ENCODE results near the gene EPHA4. TPM values are rescaled to one million over a fixed set of nuclear protein-coding genes. Genes with fewer than 3 reads are reported as not detected.
A peak's percentile ranks its signal among the peaks of the same experiment; 100 is the strongest.

The EPHA4 gene
- total RNA-seq, 2 donors from 2014 or later, result 8.0 to 13.8 TPM

DNA sequence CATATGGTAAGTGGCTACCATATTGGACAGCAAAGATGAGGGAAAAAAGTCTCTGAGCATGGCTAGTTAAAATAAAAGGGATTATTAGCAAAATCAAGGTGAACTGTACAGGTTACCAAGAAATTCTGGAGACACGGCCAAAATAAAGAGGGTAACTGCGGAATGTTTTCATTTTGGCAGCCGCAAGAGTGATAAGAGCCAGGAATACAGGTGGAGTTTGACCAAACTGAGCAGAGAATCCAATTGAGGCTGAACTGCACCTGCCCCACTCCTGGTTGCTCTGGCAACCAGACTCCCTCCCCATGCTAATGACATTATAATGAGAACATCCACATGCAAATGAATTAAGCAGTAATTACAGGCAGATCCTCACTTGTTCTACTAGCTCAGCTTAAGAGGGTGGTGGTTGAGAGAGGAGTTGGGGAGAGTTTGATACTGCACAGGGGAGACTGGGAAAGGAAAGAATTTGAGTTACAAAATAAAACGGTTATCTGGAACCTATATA, 18.8 kb upstream of the EPHA4 start:
- H3K9me3 Mint-ChIP-seq, result no peaks in the 10 kb centered on the region
- H3K27me3 Mint-ChIP-seq, result peaks cover 28% of the 10 kb centered on the region

DNA sequence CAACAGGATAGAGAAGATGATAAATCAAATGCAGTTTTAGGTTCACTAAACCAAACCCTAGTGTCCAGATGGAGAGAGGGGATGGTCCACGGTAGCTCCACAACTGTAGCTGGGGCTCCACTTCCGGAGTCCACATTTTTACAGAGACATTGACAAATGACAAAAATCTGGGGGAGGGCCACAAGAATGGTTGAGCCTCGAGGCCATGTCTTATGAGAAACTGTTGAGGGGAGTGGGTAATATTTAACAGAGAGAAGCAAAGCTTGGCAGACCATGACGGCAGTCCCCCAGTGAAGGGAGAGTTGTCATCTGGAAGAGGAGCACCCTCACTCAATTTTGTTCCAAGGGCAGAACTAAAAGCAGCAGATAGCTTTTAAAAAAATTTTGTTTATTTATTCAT, 17.6 kb upstream of the EPHA4 start:
- no peaks in the 10 kb centered on the region for H3K4me1 Mint-ChIP-seq
- H3K36me3 Mint-ChIP-seq (ENCODE audit: low read depth), result no peaks in the 10 kb centered on the region
- no peak overlapping the region for H3K4me3 Mint-ChIP-seq
- ATAC-seq (replicated peaks), result no peak
- no peak overlapping the region for H3K27ac Mint-ChIP-seq
- no peaks in the 10 kb centered on the region for H3K9me3 Mint-ChIP-seq
- H3K27me3 Mint-ChIP-seq, result peaks cover 33% of the 10 kb centered on the region

More for the DNA sequence above, 18.8 kb upstream of the EPHA4 start:
- no peak for ATAC-seq (replicated peaks)
- H3K27ac Mint-ChIP-seq, result no peak overlapping the region
- H3K4me1 Mint-ChIP-seq, result no peaks in the 10 kb centered on the region
- no peaks in the 10 kb centered on the region for H3K36me3 Mint-ChIP-seq (ENCODE audit: low read depth)
- no peak overlapping the region for H3K4me3 Mint-ChIP-seq

DNA sequence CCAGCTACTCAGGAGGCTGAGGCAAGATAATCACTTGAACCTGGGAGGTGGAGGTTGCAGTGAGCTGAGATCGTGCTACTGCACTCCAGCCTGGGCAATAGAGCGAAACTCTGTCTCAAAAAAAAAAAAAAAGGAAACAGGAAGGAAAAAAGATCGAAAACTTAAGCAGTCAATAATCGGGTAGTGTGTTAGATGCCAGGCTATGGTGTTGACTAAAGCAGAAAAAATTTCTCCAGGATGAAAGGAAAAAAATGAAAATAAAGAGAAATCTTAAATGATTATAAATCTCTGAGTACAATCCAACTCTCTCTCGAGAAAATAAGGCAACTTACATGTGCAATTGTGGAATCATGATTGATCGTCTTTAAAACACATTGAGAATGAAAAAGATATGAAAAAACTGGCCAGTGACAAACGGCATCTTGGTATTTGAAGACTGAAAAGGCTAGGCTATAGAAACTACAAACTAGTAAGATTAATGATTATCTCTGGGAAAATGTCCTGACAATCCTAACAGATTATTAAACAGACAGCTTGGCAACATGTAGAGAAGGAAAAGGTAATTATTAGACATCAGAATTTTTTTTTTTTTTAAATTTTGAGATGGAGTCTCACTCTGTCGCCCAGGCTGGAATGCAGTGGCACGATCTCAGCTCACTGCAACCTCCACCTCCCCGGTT, 16.3 kb upstream of the EPHA4 start:
- Mint-ChIP-seq H3K27me3 (peaks cover 34% of the 10 kb centered on the region), H3K4me3 (no peak overlapping the region), H3K36me3 (ENCODE audit: low read depth) (no peaks in the 10 kb centered on the region), H3K9me3 (no peaks in the 10 kb centered on the region), H3K27ac (no peak overlapping the region), H3K4me1 (no peaks in the 10 kb centered on the region)
- ATAC-seq (replicated peaks), result no peak

DNA sequence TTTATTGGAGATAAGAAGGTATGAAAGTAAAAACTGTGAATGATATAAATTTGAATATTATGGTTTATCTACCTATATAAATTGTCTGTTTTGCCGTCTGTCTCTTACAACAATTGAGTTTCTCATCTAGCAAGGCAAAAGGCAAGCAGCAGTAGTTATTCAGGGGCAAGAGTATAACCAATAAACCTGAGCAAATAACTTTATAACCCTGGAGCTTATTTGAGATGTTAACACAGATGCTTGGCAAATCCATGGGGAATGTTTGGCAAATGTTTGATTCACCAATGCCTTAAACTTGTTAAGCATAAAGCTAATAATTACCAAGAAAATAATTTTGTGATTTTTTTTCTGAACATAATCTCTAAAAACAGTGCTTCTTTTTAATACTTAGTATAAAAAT, 9.9 kb upstream of the EPHA4 start:
- H3K4me3 Mint-ChIP-seq, result no peak overlapping the region
- no peak overlapping the region for H3K27ac Mint-ChIP-seq
- no peaks in the 10 kb centered on the region for H3K4me1 Mint-ChIP-seq
- no peaks in the 10 kb centered on the region for H3K9me3 Mint-ChIP-seq
- H3K27me3 Mint-ChIP-seq, result peaks cover 45% of the 10 kb centered on the region
- ATAC-seq (replicated peaks), result no peak
- no peaks in the 10 kb centered on the region for H3K36me3 Mint-ChIP-seq (ENCODE audit: low read depth)

DNA sequence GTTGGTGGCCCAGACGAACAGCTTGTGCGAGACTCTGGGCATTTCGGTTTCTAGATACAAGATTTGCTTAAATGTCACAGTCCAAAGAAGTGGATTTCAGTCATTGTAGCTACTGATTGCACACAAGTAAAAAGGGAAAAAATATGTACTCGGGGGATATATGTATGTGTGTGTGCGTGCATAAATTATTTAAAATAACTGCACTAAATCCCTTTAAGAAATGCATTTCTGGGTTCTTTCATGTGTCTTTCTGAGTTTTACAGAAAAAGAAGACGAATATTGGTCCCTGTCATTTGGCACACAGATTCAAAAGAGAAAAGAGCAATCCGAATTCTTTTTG, 2.1 kb upstream of the EPHA4 start:
- H3K27ac Mint-ChIP-seq, result no peak overlapping the region
- peaks cover 42% of the 10 kb centered on the region for H3K27me3 Mint-ChIP-seq
- H3K4me1 Mint-ChIP-seq, result peaks cover 22% of the 10 kb centered on the region
- H3K36me3 Mint-ChIP-seq (ENCODE audit: low read depth), result peaks cover 20% of the 10 kb centered on the region
- no peaks in the 10 kb centered on the region for H3K9me3 Mint-ChIP-seq
- H3K4me3 Mint-ChIP-seq, result peak overlapping the region; percentile 97
- ATAC-seq (replicated peaks), result no peak

DNA sequence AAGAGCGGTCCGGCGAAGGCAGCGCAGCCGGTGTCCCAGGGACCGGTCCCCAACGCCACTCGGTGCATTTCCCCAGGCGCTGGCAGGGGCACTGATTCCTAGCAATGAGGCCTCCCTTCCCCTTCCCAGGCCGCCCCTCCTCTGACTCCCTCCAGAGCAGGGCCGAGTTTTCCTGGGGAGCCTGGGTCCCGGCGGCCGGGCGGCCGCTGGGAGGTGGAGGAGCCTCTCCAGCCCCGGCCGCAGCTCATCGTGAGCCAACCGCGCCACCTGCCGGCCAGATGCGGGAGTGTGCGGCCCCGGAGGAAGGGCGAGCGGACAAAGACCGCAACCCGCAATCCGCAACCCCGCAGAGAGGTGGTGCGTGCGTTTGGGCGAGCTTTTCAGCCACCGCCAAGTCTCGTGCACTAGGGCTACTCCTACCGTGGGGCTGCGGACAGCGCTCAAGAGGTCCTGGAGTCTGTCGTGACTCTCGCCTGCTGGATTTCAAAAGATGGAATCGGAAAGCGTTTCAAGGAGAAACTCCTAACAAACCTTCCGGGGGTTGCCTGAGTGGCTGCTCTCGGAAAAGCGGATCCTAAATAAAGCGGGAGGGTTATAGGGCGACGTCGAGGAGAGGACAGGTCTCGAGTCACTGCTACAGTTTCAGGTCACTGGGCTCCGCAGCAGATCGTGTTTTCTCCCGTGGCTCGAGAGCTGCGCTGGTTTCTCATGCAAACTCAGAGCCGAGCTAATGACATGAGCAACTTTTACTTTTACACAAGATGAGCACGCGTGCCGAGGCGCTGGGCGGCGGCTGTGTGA, 1.5 kb upstream of the EPHA4 start:
- H3K36me3 Mint-ChIP-seq (ENCODE audit: low read depth), result peaks cover 25% of the 10 kb centered on the region
- peak overlapping the region; percentile 97 for H3K4me3 Mint-ChIP-seq
- peaks cover 38% of the 10 kb centered on the region for H3K27me3 Mint-ChIP-seq
- peak; percentile 59 for ATAC-seq (replicated peaks)
- H3K27ac Mint-ChIP-seq, result no peak overlapping the region
- no peaks in the 10 kb centered on the region for H3K9me3 Mint-ChIP-seq
- peaks cover 26% of the 10 kb centered on the region for H3K4me1 Mint-ChIP-seq

DNA sequence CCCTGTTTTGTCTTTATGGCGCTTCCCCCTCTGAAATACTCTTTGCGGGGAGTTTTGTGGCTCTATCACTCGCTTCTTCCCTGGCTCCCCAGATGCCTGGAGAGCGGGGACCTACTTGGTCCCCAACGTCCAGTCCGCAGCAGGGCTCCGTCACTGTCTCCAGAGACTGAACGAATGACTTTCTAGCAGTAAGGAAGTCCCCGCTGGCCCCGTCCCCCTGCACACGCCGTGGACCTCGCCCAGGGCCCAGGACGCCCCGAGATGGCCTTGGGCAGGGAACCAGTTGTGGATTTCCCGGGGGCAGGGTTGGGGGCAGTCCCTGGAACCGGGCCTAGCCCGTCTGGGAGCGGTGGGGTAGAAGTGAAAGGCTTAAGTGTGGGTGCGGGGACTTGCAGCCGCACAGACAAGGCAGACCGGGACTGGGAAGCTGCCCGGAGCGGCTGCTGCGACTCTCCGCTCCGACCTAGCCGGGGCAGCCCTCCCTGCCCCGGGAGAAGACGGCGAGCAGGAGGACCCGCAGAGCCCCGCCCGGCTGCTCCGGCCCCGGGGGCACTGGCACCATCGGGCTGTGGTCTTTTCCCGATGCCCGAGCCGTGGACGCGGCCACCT, 821 bp upstream of the EPHA4 start:
- peak overlapping the region; percentile 97 for H3K4me3 Mint-ChIP-seq
- peaks cover 34% of the 10 kb centered on the region for H3K27me3 Mint-ChIP-seq
- peak overlapping the region; percentile 57 for H3K27ac Mint-ChIP-seq
- ATAC-seq (replicated peaks), result peak; percentile 44
- H3K36me3 Mint-ChIP-seq (ENCODE audit: low read depth), result peaks cover 31% of the 10 kb centered on the region
- H3K9me3 Mint-ChIP-seq, result no peaks in the 10 kb centered on the region
- peaks cover 26% of the 10 kb centered on the region for H3K4me1 Mint-ChIP-seq

DNA sequence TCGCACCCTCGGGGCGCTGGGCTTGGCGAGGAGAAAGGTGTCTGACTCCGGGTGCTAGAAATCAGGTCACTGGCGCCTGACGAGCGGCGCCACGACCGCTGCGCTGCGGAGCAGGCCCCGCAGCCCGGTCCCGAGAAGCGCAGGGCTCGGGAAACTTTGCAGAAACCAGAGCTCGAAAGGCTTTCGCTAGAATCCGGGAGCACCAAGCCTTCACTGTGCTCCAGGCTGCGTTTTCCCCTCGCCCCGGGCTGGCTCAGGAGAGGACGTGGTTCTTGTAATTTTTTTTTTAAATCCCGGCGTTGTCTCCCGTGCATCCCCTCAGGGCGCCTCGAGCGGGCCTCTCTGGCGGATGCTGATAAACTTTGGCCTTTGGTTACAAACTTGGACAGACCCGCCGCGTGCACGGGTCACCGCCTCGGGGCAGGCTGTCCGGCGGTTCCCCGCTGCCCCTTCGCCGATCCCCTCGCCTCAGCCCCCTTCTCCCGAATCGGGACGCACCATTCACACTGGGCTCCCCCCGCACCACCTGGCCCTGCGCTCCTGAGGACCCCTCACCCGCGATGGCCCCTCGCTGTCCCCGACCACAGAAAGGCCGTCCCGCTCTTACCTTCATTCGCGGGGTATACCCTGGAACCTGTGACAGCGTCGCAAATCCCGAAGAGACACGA, 419 bp downstream of the EPHA4 start:
- H3K27me3 Mint-ChIP-seq, result peaks cover 24% of the 10 kb centered on the region
- H3K9me3 Mint-ChIP-seq, result no peaks in the 10 kb centered on the region
- H3K36me3 Mint-ChIP-seq (ENCODE audit: low read depth), result peaks cover 34% of the 10 kb centered on the region
- H3K4me1 Mint-ChIP-seq, result peaks cover 26% of the 10 kb centered on the region
- ATAC-seq (replicated peaks), result peak; percentile 11
- peak overlapping the region; percentile 97 for H3K4me3 Mint-ChIP-seq
- peak overlapping the region; percentile 83 for H3K27ac Mint-ChIP-seq

DNA sequence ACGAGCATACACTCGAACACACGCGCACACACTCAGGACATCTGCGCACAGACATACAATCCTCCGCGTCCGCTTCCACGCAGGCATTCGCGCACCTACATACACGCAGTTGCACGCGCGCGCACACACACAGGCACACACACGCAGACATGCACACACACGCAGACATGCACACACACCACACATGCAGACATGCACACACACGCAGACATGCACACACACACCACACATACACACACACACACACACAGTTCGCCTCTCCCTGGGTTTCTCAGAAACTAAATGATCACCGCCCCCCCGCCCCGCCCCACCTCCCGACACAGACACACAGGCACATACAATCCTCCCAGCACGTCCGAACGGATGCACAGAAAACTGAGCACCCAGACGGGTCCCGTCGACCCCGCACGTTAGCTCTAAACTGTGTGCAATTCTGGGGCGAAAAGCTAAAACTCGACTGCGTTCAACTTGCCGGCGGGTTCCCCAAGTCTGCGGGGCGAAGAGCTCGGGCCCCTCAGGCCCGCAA, 1.0 kb downstream of the EPHA4 start:
- peak; percentile 17 for ATAC-seq (replicated peaks)
- peaks cover 34% of the 10 kb centered on the region for H3K36me3 Mint-ChIP-seq (ENCODE audit: low read depth)
- peak overlapping the region; percentile 97 for H3K4me3 Mint-ChIP-seq
- H3K27me3 Mint-ChIP-seq, result peaks cover 20% of the 10 kb centered on the region
- H3K4me1 Mint-ChIP-seq, result peaks cover 26% of the 10 kb centered on the region
- H3K27ac Mint-ChIP-seq, result peak overlapping the region; percentile 83
- H3K9me3 Mint-ChIP-seq, result no peaks in the 10 kb centered on the region

DNA sequence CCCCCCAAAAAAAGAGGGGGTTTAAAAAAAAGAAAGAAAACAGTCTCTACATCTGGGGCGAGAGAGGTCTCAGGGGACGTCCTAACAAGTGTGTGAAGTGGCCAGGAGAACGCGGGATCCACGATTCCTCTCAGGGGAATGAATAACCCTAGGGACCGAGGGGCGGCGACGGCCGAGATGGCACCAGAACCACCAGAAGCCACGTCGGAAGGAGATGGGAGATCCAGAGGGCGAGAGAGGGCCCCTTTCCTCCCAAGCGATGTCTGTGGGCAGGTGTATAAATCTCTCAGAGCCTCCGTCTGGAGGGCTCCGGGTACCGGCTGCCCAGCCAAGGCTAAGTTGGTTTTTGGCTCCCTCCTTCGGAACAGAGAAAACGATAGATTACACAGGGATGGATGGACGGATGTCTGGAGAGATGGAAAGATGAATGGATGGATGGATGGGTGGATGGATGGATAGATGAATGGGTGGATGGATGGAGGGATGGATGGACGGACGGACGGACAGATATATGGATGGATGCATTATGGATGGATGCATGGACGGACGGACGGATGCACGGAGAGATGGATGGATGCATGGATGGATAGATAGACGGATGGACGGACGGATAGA, 1.7 kb downstream of the EPHA4 start:
- peaks cover 34% of the 10 kb centered on the region for H3K36me3 Mint-ChIP-seq (ENCODE audit: low read depth)
- H3K27ac Mint-ChIP-seq, result peak overlapping the region; percentile 83
- H3K27me3 Mint-ChIP-seq, result peaks cover 20% of the 10 kb centered on the region
- no peaks in the 10 kb centered on the region for H3K9me3 Mint-ChIP-seq
- H3K4me3 Mint-ChIP-seq, result peak overlapping the region; percentile 97
- H3K4me1 Mint-ChIP-seq, result peaks cover 26% of the 10 kb centered on the region
- ATAC-seq (replicated peaks), result no peak

DNA sequence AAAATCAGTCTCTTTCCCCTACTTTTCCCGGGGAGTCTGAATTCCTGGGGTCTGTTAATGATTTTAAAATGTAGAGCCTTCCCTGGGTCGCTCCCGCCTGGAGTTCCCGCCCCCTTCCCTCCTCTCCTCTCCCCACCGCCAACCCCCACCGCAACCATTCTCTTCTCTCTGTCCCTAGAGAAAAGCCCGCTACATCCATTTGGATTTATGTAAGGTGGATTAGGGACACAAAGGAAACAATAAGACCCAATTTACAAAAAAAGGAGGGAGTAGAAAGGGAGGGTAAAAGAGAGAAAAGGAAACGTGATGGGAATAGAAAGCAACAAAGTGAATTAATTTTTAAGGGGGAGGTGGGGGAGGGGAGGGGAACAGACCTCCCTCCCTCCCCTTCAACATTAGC, 2.2 kb downstream of the EPHA4 start:
- H3K27me3 Mint-ChIP-seq, result peaks cover 19% of the 10 kb centered on the region
- ATAC-seq (replicated peaks), result no peak
- peak overlapping the region; percentile 83 for H3K27ac Mint-ChIP-seq
- H3K4me1 Mint-ChIP-seq, result peaks cover 26% of the 10 kb centered on the region
- H3K36me3 Mint-ChIP-seq (ENCODE audit: low read depth), result peaks cover 34% of the 10 kb centered on the region
- peak overlapping the region; percentile 97 for H3K4me3 Mint-ChIP-seq
- H3K9me3 Mint-ChIP-seq, result no peaks in the 10 kb centered on the region

DNA sequence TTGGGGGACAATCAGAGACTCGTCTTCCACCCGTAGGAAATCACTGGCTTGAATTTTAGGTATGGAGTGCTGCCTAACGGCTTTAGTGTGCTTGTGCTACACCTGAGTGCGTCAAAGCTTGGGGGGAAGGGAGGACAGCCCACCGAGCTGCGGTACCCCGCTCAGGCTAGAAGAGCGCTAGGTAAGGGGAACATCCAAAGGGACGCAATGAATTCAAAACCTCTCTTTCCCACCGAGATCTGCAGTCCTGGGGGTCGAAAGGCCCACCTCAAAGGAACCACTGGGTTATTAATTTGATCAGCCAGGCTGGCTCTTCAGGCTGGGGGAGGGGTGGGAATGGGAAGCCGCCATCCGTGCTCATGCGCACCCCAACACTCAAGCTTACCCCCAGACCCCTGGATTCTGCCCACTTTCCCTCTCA, 2.7 kb downstream of the EPHA4 start:
- peaks cover 34% of the 10 kb centered on the region for H3K36me3 Mint-ChIP-seq (ENCODE audit: low read depth)
- no peaks in the 10 kb centered on the region for H3K9me3 Mint-ChIP-seq
- peak overlapping the region; percentile 97 for H3K4me3 Mint-ChIP-seq
- peaks cover 15% of the 10 kb centered on the region for H3K27me3 Mint-ChIP-seq
- ATAC-seq (replicated peaks), result no peak
- H3K27ac Mint-ChIP-seq, result no peak overlapping the region
- H3K4me1 Mint-ChIP-seq, result peaks cover 26% of the 10 kb centered on the region

DNA sequence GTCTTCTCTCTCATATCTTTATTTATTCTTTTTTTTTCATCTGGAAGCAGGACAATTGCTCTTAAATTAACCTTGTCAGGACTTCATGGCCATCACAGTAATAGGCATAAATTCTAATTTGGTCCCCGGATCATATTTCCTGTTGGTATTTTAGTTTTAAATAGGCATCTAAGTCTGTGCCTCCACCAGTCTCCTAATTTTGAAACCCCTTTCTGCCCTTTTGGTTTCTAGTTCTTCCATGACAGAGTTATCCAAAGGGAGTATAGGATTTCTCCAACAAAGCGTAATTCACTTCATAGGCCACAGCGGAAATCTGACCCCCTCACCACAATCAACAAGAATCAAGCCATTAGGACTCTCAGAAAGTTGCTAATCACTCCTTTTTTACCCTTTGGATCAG, 3.8 kb downstream of the EPHA4 start:
- Mint-ChIP-seq H3K27ac (no peak overlapping the region), H3K9me3 (no peaks in the 10 kb centered on the region), H3K36me3 (ENCODE audit: low read depth) (peaks cover 34% of the 10 kb centered on the region), H3K4me1 (peaks cover 16% of the 10 kb centered on the region), H3K27me3 (peaks cover 6% of the 10 kb centered on the region), H3K4me3 (peak overlapping the region; percentile 97)
- no peak for ATAC-seq (replicated peaks)

DNA sequence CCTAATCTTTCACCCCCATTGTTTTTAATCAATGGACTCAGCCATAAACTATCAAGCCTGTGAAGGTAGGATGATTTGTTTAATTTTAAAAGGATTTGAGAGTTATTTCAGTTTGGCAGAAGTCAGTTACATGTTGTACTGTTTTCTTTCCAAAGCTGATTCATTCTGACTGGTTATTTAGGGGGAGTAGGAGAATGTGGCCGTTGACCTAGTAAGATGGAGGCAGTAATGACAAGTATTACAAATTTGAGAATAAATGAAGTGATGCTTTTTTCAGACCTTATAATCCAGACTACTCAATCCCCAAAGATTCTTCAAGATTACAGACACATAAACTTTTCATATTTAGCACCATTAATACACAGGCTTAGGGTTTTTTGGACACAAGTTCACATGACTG, 4.3 kb downstream of the EPHA4 start:
- Mint-ChIP-seq H3K27me3 (peaks cover 6% of the 10 kb centered on the region), H3K9me3 (no peaks in the 10 kb centered on the region), H3K27ac (no peak overlapping the region), H3K4me1 (peaks cover 20% of the 10 kb centered on the region), H3K4me3 (peak overlapping the region; percentile 97), H3K36me3 (ENCODE audit: low read depth) (peaks cover 39% of the 10 kb centered on the region)
- no peak for ATAC-seq (replicated peaks)

All from activated T-helper 17 cell treated with anti-CD3 and anti-CD28 coated beads, Interleukin-2, amount 50 U/mL, for 72 hours (primary cell).